HG02938 (cell line): Measurements from ENCODE around the gene ROCK2.
"Not testable (repeated sequence)": the region's sequence is repeated elsewhere in the genome, so short reads cannot be mapped to it uniquely, and the experiment has no call there.

ENCODE experiments used
- ATAC-seq: cut with Tn5 transposase; IDR thresholded peaks from one replicate; pipeline ENCODE4 v1.9.1; 2021; ENCODE audit warnings: mild to moderate bottlenecking, moderate library complexity; ENCODE audit not compliant: unreplicated experiment

The ROCK2 gene

GRCh38 chr2:11342551-11343367 is 1.7 kb downstream of the ROCK2 start:
- ATAC-seq, result no peak

GRCh38 chr2:11340717-11341116 is 3.7 kb downstream of the ROCK2 start:
- ATAC-seq, result no peak

- no peak for ATAC-seq
Observed at GRCh38 chr2:11339508-11340083, 4.8 kb downstream of the ROCK2 start.

- ATAC-seq, result no peak
Observed at GRCh38 chr2:11338580-11338979, 5.9 kb downstream of the ROCK2 start.

- ATAC-seq, result no peak
Observed at GRCh38 chr2:11337909-11338308, 6.5 kb downstream of the ROCK2 start.

- no peak for ATAC-seq
Observed at GRCh38 chr2:11336189-11336588, 8.2 kb downstream of the ROCK2 start.

GRCh38 chr2:11333427-11334183 is 10.8 kb downstream of the ROCK2 start:
- ATAC-seq, result no peak

- no peak for ATAC-seq
Observed at GRCh38 chr2:11332596-11332995, 11.8 kb downstream of the ROCK2 start.

- no peak for ATAC-seq
Observed at GRCh38 chr2:11330457-11331142, 13.8 kb downstream of the ROCK2 start.

- ATAC-seq, result no peak
Observed at GRCh38 chr2:11329776-11330175, 14.7 kb downstream of the ROCK2 start.

GRCh38 chr2:11328522-11328921 is 15.9 kb downstream of the ROCK2 start:
- not testable (repeated sequence) for ATAC-seq

- ATAC-seq, result no peak
Observed at GRCh38 chr2:11327871-11328270, 16.6 kb downstream of the ROCK2 start.

- no peak for ATAC-seq
Observed at GRCh38 chr2:11326677-11327211, 17.7 kb downstream of the ROCK2 start.

GRCh38 chr2:11325961-11326676 is 18.3 kb downstream of the ROCK2 start:
- no peak for ATAC-seq

GRCh38 chr2:11321847-11322246 is 22.6 kb downstream of the ROCK2 start:
- ATAC-seq, result no peak

GRCh38 chr2:11320698-11321492 is 23.5 kb downstream of the ROCK2 start:
- ATAC-seq, result no peak

- no peak for ATAC-seq
Observed at GRCh38 chr2:11319939-11320338, 24.5 kb downstream of the ROCK2 start.

- ATAC-seq, result no peak
Observed at GRCh38 chr2:11315074-11315705, 29.2 kb downstream of the ROCK2 start.

- ATAC-seq, result no peak
Observed at GRCh38 chr2:11314487-11314886, 29.9 kb downstream of the ROCK2 start.
